Measurements from ENCODE around the gene KIF16B. TPM values are rescaled to one million over a fixed set of nuclear protein-coding genes. Genes with fewer than 3 reads are reported as not detected.

The KIF16B gene
- total RNA-seq, 1 experiment from 2014 or later: 7.0 TPM

DNA sequence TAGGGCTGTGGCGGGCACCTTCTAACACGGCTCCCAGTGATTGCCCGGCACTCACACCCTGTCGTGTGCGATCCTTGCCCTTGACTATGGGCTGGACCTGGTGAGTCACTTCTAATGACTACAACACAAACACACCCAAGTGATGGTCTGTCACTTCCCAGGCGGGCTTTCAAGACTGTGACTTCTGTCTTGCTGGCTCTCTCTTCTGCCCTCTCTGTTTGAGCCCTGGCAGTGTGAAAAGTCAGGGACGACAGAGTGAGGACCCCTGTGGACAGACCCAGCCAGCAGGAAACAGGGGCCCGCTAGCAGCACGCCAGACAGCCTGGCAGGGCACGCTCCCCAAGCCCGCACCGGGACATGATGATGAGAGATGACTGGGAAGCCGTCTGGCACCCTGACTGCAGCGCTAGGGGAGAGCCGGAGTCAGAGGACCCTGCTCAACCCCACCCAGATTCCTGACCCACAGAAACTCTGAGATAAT lies 43.0 kb downstream of the KIF16B start:
- H3K4me2 ChIP-seq (ENCODE audit: low read length): peak overlapping the region; percentile 93
- RAD21 ChIA-PET (ENCODE audit: low non-redundant PET in 1 of 2, low total read pairs in 2 of 2, uncharacterized antibody in 2 of 2, unreplicated experiment in 2 of 2): no interaction called here

More for the DNA sequence above, 43.0 kb downstream of the KIF16B start:
- Histone ChIP-seq H3K9ac (ENCODE audit: low read length) (peak overlapping the region; percentile 49), H3K27me3 (ENCODE audit: insufficient read depth, low read length) (no peaks in the 10 kb centered on the region), H3K36me3 (ENCODE audit: control insufficient read depth in 1 of 2, insufficient read depth in 2 of 2, low read length in 2 of 2) (no peaks in the 10 kb centered on the region), H3K9me3 (ENCODE audit: control insufficient read depth in 1 of 2, insufficient read depth in 1 of 2, low read depth in 1 of 2, low read length in 2 of 2) (no peaks in the 10 kb centered on the region), H3K79me2 (ENCODE audit: insufficient read depth, low read length) (no peaks in the 10 kb centered on the region), H2AFZ (ENCODE audit: low read depth, low read length, poor library complexity, severe bottlenecking) (no peak overlapping the region), H4K20me1 (ENCODE audit: insufficient read depth) (no peaks in the 10 kb centered on the region), H3K9me2 (ENCODE audit: insufficient read depth) (no peaks in the 10 kb centered on the region), H3K27ac (ENCODE audit: low read depth, low read length) (peak overlapping the region; percentile 35), H3K4me1 (ENCODE audit: control insufficient read depth in 1 of 2, insufficient read depth in 2 of 2, low read length in 2 of 2) (peaks cover 41 to 51% of the 10 kb centered on the region in 2 experiments), H3K4me3 (replicated peaks in 1 of 2; ENCODE audit: low read depth in 1 of 2, low read length in 2 of 2) (peak overlapping the region; percentile 28 to 55)
- intact Hi-C loops (cut with micrococcal nuclease): loop anchor here (2.0 kb wide), 1 partner anchor 45 kb away; no protein-coding TSS in a partner anchor
- DNase-seq (ENCODE audit: low read depth, low spot score) (peak; percentile 83), ATAC-seq (peak; percentile 94)
- TF ChIP-seq ZNF274 (IDR thresholded peaks at IDR 0.05; ENCODE audit: low read depth, low read length): no peak
- TF ChIP-seq, protein P1, sequence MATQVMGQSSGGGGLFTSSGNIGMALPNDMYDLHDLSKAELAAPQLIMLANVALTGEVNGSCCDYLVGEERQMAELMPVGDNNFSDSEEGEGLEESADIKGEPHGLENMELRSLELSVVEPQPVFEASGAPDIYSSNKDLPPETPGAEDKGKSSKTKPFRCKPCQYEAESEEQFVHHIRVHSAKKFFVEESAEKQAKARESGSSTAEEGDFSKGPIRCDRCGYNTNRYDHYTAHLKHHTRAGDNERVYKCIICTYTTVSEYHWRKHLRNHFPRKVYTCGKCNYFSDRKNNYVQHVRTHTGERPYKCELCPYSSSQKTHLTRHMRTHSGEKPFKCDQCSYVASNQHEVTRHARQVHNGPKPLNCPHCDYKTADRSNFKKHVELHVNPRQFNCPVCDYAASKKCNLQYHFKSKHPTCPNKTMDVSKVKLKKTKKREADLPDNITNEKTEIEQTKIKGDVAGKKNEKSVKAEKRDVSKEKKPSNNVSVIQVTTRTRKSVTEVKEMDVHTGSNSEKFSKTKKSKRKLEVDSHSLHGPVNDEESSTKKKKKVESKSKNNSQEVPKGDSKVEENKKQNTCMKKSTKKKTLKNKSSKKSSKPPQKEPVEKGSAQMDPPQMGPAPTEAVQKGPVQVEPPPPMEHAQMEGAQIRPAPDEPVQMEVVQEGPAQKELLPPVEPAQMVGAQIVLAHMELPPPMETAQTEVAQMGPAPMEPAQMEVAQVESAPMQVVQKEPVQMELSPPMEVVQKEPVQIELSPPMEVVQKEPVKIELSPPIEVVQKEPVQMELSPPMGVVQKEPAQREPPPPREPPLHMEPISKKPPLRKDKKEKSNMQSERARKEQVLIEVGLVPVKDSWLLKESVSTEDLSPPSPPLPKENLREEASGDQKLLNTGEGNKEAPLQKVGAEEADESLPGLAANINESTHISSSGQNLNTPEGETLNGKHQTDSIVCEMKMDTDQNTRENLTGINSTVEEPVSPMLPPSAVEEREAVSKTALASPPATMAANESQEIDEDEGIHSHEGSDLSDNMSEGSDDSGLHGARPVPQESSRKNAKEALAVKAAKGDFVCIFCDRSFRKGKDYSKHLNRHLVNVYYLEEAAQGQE (IDR thresholded peaks at IDR 0.05; ENCODE audit: low read depth): no peak
- no peak for TF ChIP-seq POLR2A (IDR thresholded peaks at IDR 0.05; ENCODE audit: borderline replicate concordance, extremely low read depth, insufficient read depth, insufficient read length)
- TF ChIP-seq JUND (IDR thresholded peaks at IDR 0.05): peak; percentile 85
- TF ChIP-seq SP1 (IDR thresholded peaks at IDR 0.05; ENCODE audit: low read depth): peak; percentile 76
- TF ChIP-seq ZFX (IDR thresholded peaks at IDR 0.05): no peak
- peak; percentile 15 for TF ChIP-seq YY1 (IDR thresholded peaks at IDR 0.05; ENCODE audit: extremely low read depth, insufficient replicate concordance, low read depth, low read length)
- TF ChIP-seq, protein P2, sequence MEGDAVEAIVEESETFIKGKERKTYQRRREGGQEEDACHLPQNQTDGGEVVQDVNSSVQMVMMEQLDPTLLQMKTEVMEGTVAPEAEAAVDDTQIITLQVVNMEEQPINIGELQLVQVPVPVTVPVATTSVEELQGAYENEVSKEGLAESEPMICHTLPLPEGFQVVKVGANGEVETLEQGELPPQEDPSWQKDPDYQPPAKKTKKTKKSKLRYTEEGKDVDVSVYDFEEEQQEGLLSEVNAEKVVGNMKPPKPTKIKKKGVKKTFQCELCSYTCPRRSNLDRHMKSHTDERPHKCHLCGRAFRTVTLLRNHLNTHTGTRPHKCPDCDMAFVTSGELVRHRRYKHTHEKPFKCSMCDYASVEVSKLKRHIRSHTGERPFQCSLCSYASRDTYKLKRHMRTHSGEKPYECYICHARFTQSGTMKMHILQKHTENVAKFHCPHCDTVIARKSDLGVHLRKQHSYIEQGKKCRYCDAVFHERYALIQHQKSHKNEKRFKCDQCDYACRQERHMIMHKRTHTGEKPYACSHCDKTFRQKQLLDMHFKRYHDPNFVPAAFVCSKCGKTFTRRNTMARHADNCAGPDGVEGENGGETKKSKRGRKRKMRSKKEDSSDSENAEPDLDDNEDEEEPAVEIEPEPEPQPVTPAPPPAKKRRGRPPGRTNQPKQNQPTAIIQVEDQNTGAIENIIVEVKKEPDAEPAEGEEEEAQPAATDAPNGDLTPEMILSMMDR (IDR thresholded peaks at IDR 0.05 in 2 of 3, conservative IDR thresholded peaks at IDR 0.05 in 1 of 3; ENCODE audit: borderline replicate concordance in 1 of 3, insufficient read depth in 1 of 3, low read depth in 2 of 3, low read length in 2 of 3): peak in 1 of 3 experiments; percentile 8; a peak in 1 of 6 replicates
- TF ChIP-seq RAD21 (IDR thresholded peaks at IDR 0.05; ENCODE audit: low read depth): peak; percentile 3; the same call in 1 of the 2 replicates
- no peak for TF ChIP-seq EGR1 (IDR thresholded peaks at IDR 0.05; ENCODE audit: low read depth)
- TF ChIP-seq FOSL1 (IDR thresholded peaks at IDR 0.05; ENCODE audit: low read depth): peak; percentile 86
- TF ChIP-seq TCF7L2 (IDR thresholded peaks at IDR 0.05; ENCODE audit: borderline replicate concordance, extremely low read depth, insufficient read depth, insufficient read length): peak; percentile 81
- peak; percentile 87 for TF ChIP-seq CBX3 (IDR thresholded peaks at IDR 0.05; ENCODE audit: low read depth)
- TF ChIP-seq, protein P3, sequence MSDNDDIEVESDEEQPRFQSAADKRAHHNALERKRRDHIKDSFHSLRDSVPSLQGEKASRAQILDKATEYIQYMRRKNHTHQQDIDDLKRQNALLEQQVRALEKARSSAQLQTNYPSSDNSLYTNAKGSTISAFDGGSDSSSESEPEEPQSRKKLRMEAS (IDR thresholded peaks at IDR 0.05): peak; percentile 69; the same call in 1 of the 2 replicates
- no peak for TF ChIP-seq EZH2phosphoT487 (IDR thresholded peaks at IDR 0.05; ENCODE audit: borderline replicate concordance)
- peak; percentile 66; the same call in 1 of the 2 replicates for TF ChIP-seq SIN3A (IDR thresholded peaks at IDR 0.05; ENCODE audit: low read depth)
- peak; percentile 62 for TF ChIP-seq POLR2AphosphoS5 (IDR thresholded peaks at IDR 0.05; ENCODE audit: low read depth, low read length)
- CTCF ChIA-PET: no interaction called here
- POLR2A ChIA-PET: no interaction called here
- no TSS peak for BruUV-seq (replicated peaks)
